HG02759 (cell line): ENCODE data around the gene SLC30A3.

ENCODE experiments used
- ATAC-seq: cut with Tn5 transposase; IDR thresholded peaks from one replicate; pipeline ENCODE4 v1.9.1; 2021; ENCODE audit warnings: mild to moderate bottlenecking, moderate library complexity; ENCODE audit not compliant: unreplicated experiment

The SLC30A3 gene

DNA sequence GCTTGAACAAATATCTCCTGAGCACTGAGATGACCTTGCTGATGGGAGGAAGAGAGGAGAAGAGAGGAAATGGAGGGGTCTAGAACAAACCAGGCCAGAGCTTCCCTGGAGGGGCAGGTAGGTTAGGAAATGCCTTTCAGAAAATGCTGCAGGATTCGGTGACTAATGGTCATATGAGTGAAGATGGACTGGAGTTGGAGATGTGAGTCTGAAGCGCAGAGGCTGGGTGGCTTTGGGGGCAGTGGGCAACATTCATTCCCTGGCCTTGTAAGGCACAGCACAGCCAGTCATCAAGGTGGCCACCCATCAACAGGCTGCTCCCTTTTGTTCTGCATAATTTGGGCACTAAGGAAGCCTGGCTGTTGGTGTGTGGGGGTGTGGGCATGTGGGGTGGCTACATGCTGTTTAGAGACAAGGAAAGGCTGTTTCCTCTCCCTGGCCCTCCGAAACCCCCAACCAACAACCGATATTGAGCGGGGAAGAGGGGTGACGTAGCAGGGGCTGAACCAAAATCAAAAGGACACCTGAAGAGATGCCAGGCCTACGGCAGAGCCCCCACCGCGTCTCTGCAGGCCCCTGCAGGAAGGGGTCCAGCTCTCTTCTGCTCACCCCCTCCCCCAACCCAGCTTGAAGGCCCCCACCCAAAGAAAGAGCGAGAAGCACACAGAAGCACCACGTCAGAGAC lies 1.5 kb downstream of the SLC30A3 start:
- ATAC-seq = no peak

- ATAC-seq = no peak
Measured at GRCh38 chr2:27258051-27258450, 4.8 kb downstream of the SLC30A3 start.

DNA sequence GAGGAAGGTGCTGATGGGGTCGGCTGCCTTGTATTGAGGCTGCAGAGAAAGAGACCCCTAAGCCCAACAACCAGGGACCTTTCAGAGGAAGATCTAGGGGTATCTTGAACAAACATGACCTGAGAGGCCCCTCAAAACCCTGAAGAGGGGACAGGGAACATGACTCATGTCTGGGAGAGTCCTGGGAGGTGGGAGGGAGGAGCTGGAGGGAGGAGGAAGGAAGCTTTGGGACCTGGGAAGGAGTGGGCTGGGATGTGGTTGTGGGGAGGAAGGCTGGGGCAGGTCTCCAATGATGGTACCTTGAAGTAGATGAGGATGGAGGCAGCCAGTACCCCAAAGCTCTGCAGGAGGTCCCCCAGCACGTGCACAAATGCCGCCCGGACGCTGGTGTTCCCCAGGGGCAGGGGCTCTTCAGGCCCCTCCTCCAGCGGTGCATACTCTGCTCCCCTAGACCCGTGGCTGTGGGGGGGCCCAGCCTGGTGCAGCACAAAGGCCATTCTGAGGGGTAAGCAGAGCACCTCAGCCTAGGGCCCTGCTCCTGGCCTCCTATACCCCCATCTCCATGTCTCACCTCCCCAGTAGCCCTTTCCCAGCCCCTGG lies 5.9 kb downstream of the SLC30A3 start:
- ATAC-seq = no peak

GRCh38 chr2:27255660-27256059 lies 7.2 kb downstream of the SLC30A3 start:
- ATAC-seq = no peak

DNA sequence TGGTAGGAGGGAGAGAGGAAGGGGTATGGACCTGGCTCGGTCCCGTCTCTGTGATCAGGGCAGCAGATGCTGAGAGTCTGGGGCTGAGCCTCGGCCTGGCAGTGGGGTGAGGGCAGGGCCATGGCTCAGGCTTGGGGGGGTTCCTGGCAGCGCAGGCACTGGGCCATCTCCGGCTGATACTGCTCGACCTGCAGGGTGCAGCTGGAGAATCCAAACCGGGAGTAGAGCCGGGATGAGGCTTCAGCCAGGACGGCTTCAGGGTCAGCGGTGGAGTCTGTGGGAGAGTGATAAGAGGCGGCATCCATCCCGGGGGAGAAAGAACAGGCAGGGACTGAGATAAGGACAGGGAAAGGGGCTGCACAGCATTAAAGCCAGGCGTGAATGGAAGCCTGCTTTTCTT lies 7.7 kb downstream of the SLC30A3 start:
- no peak for ATAC-seq

DNA sequence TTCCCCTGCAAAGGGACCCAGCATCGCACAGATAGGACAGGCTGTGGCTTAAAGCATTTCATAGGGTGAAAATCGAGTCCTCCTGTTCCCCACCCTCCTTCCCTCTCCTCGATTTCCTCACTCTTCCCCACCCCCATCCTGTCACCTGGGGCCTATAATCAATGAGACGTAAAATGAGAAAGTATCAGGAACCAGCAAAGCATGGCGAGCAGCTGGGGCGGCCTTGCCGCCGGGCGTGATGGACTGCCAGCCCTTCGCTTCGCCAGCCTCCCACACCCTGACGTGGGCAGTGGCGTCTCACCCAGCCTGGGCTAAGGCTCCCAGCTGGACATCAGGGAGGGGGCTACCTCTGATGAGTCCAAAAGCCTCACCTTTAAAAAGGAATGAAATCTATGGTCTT lies 11.1 kb downstream of the SLC30A3 start:
- no peak for ATAC-seq

DNA sequence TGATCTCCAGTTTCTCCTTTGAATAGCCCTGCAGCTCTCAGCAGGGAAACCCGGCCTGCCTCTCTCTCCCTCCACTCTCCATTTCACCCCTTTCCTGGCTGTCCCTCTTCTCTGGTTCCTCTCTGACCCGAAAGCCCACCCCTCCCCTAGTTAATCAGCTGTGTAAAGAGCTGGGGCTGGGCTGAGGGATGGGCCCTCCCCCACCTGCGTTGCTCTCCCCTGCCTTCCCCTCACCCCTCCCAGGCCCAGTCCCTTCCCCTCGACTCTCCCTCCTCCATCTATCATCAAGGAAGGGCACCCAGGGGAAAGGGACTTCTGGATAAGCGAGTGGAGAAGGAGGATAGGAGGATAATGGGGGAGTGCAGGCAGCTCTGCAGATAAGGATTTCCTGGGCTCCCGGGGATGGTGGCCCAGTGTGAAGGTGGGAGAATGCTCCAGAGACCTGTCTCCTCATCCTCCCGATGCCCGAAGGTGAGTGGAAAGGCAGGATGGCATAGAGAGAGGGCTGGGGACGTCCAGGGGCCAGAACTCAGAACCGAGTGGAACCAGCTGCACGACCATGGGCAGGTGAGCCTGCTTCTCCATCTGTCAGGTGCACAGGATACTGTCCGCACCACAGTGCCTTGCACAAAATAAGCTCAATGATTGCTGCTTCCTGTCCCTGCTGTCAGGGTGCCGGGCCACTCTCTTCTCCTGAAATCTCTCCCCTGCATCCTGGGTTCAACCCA lies 12.0 kb downstream of the SLC30A3 start:
- ATAC-seq = no peak

DNA sequence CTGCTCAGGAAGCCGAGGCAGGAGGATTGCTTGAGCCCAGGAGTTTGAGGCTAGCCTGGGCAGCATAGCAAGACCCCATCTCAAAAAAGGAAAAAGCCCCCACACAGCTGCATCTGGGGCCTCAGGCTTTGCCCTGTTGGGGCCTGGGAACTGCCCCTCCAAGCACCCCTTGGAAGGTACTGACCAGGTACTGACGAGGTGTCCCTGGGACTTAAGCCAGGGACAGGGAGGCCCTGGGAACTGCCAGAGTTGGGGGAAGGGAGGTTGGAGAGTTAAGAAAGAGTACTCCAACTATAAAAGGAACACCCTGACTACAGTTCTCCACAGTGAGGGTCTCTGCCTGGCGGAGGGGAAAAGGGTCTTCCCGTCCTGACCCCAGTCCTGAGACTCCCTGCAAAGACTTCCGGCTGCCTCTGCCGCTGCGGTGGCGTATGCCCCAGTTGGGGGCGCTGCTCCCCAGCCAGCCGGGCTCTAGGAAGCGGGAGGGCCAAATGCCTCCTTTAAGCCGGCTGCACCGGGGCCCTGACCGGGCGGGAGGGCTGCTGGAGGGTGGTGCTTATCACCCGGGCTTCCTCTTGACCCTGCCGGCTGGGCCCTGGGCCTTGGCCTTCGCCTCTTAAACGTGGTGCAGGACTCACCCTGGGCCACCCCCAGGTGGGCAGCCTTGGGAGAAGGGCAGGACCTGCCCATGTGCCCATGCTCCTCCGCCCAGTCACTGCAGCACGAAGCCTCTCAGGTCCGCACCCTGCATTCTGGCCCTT lies 12.8 kb downstream of the SLC30A3 start:
- ATAC-seq = peak; percentile 47

DNA sequence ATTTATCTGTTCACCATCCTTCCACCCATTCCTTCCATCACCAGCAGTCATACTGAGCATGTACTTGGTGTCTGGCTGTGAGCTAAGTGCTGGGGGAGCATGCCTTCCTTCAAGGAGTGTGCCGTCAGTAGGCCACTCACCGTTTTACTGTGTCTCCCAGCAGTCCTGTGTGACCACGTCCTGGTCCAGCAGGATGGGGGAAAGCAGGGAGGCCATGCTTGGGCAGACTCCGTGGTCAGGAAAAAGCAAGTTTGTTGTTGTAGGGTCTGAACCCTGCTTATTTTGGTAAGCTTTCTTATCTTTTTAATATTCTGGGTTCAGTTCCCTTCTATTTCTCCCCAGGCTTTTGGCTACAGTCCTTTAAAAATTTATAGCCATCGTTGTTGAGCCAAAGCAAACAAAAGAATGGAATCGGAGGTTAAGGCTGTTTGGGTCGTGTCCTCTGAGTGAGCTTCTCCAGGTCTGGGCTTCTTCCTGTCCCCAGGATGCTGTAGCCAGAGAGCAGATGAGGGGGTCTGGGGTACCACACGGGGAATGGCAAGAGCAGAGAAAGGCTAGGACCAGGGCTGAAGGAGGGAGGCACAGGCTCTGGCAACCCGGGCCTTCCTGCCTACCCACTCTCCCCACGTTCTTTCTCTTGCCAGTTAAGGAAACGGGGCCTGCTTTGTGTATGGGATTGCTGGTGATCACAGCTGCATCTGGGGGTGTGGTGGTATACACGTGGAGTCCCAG lies 13.5 kb downstream of the SLC30A3 start:
- no peak for ATAC-seq

DNA sequence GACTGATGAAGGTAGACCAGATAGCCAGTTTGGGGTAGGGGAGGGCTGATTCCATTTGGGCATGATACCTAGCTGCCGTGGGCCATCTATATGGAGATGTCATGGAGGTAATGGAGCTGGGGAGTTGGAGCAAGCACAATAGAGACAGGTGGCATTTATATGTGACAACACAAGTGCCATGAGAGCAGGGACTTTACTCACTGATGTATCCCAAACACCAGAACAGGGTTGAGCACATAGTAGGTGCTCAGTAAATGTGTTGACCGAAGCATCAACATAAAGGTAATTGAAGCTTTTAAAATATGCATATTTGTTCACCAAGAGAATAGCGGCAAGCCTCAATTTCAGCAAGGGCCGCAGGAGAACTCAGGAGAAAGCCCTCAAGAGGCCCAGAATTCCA lies 15.0 kb downstream of the SLC30A3 start:
- no peak for ATAC-seq

DNA sequence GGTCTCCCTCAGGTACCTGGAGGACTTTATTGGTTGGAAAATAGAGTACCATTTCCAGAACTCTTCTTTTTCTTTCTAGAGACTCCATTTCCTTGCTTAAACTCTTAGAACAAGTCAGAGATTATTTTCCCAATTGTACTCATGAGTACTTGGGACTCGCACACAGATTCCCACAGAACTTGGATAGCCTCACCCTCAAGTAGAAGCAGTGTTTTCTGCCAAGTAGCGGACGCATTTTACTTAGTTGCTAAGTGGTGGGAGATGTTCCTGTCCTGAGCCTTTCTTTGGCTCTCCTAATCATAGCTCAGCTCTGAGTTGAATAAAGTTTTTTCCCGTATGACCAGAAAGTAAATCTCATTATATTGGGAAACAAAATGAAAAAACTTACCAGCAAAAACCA lies 17.2 kb downstream of the SLC30A3 start:
- ATAC-seq = no peak

DNA sequence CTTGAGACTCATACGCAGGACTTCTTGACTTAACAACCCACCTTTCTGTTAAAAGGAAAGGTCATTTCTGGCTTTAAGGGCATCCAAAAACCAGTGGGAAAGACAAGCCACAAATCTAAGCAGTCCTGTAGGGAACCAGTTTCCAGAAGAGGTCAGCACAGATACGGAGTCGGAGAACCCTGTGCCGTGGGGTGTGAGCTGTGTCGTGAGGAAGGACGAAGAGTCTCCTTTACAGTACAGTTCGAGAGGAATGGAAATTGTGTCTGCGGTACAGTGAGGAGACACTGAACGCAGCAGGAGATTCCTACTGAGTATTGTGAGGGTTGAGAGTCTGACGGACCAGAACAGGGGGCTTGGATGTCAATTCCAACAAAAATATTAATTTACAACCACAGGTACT lies 17.7 kb downstream of the SLC30A3 start:
- no peak for ATAC-seq

- no peak for ATAC-seq
Measured at GRCh38 chr2:27243391-27244130, 19.3 kb downstream of the SLC30A3 start.

DNA sequence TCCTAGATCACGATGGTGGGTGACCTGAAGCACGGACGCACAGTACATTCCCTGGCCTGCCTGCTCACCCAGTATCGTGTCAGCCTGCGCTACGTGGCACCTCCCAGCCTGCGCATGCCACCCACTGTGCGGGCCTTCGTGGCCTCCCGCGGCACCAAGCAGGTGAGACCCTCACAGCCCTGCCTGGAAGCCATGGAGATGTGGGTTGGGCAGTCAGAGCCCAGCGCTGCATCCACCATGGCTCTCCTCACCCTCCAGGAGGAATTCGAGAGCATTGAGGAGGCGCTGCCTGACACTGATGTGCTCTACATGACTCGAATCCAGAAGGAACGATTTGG lies 20.3 kb downstream of the SLC30A3 start:
- no peak for ATAC-seq

GRCh38 chr2:27241761-27242613 lies 20.9 kb downstream of the SLC30A3 start:
- no peak for ATAC-seq

- ATAC-seq = no peak
Measured at GRCh38 chr2:27240406-27240805, 22.4 kb downstream of the SLC30A3 start.

- no peak for ATAC-seq
Measured at GRCh38 chr2:27238976-27239375, 23.9 kb downstream of the SLC30A3 start.

DNA sequence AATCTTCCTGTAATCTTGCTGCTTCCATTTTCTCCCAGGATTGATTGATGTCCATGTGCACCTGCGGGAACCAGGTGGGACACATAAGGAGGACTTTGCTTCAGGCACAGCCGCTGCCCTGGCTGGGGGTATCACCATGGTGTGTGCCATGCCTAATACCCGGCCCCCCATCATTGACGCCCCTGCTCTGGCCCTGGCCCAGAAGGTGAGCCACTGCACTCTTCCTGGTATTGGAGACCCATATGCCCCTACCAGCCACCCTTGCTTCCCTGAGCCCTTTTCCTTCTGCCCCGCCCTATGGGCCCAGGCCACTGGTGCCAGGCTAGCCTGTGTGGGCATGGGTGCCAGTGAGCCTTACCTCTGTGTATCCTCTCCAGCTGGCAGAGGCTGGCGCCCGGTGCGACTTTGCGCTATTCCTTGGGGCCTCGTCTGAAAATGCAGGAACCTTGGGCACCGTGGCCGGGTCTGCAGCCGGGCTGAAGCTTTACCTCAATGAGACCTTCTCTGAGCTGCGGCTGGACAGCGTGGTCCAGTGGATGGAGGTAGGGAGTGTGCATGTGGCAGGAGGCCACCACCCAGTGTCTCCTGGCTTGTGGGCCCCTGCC lies 25.4 kb downstream of the SLC30A3 start:
- no peak for ATAC-seq

DNA sequence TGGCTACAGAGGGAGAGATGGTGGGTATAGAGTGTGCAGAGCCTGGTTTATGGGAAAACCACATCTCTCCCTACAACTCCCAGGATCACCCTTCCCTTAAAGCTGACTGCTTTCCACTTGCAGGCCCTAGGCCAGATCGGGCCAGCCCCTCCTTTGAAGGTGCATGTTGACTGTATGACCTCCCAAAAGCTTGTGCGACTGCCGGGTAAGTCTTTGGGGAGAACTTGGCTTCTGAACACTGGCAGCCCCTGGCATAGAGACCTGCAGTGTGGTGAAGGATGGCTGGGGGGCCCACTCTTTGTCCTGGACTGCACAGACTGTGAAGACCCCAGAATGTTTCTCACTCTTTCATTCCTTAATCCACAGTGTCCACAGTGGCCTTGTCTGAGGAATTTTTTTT lies 26.2 kb downstream of the SLC30A3 start:
- ATAC-seq = no peak
